Hepatocyte (in vitro differentiated cells): ENCODE measurements around the gene IL10. TPM values are rescaled to one million over a fixed set of nuclear protein-coding genes. Genes with fewer than 3 reads are reported as not detected.
A peak's percentile ranks its signal among the peaks of the same experiment; 100 is the strongest.

Experiments used
- DNase-seq: peaks from one replicate; pipeline ENCODE4 v3.0.0-alpha.2; 2016; ENCODE audit warnings: low spot score
- H2AFZ ChIP-seq: fragments of 200-600 bp; sonication (generic); 2 replicates; pipeline ENCODE4 v1.6.0; 2016; ENCODE audit warnings: antibody characterized with exemption, mild to moderate bottlenecking
- H3K27ac ChIP-seq: fragments of 200-600 bp; sonication (generic); 2 replicates; pipeline ENCODE4 v1.5.1; 2016; ENCODE audit warnings: mild to moderate bottlenecking
- H3K27me3 ChIP-seq: fragments of 200-600 bp; sonication (generic); 2 replicates; pipeline ENCODE4 v1.6.1; 2016
- H3K36me3 ChIP-seq: fragments of 200-600 bp; sonication (generic); replicated peaks from 2 replicates; pipeline ENCODE4 v1.5.1; 2016; ENCODE audit warnings: low read depth; ENCODE audit not compliant: insufficient read depth
- H3K4me1 ChIP-seq: fragments of 200-600 bp; sonication (generic); 2 replicates; pipeline ENCODE4 v1.5.1; 2016; ENCODE audit warnings: mild to moderate bottlenecking, moderate library complexity; ENCODE audit not compliant: insufficient read depth
- H3K4me2 ChIP-seq: fragments of 200-600 bp; sonication (generic); 2 replicates; pipeline ENCODE4 v1.6.0; 2016
- H3K4me3 ChIP-seq: fragments of 200-600 bp; sonication (generic); 2 replicates; pipeline ENCODE4 v1.5.1; 2016; ENCODE audit warnings: mild to moderate bottlenecking
- H3K79me2 ChIP-seq: fragments of 200-600 bp; sonication (generic); 2 replicates; pipeline ENCODE4 v1.6.0; 2017; ENCODE audit warnings: mild to moderate bottlenecking
- H3K9me2 ChIP-seq: fragments of 200-600 bp; sonication (generic); replicated peaks from 2 replicates; pipeline ENCODE4 v1.6.0; 2017; ENCODE audit warnings: mild to moderate bottlenecking; ENCODE audit not compliant: insufficient read depth
- H3K9me3 ChIP-seq: fragments of 200-600 bp; sonication (generic); 2 replicates; pipeline ENCODE4 v1.5.1; 2016; ENCODE audit warnings: low read depth, mild to moderate bottlenecking
- H4K20me1 ChIP-seq: fragments of 200-600 bp; sonication (generic); 2 replicates; pipeline ENCODE4 v1.6.0; 2016; ENCODE audit warnings: mild to moderate bottlenecking; ENCODE audit not compliant: insufficient read depth, poor library complexity, severe bottlenecking
- EZH2 ChIP-seq: fragments of 200-600 bp; sonication (generic); IDR thresholded peaks from 2 replicates; pipeline ENCODE4 v1.6.1; 2016; ENCODE audit warnings: antibody characterized with exemption, mild to moderate bottlenecking, borderline replicate concordance
- EZH2phosphoT487 ChIP-seq: fragments of 200-600 bp; sonication (generic); IDR thresholded peaks from one replicate; pipeline ENCODE4 v1.6.1; 2018; ENCODE audit warnings: antibody characterized with exemption, mild to moderate bottlenecking, low read depth, moderate library complexity; ENCODE audit not compliant: unreplicated experiment, severe bottlenecking
- WGBS: methylation state at CpG from one replicate; pipeline ENCODE4 v1.1.6; 2016; ENCODE audit warnings: low lambda C conversion rate; ENCODE audit errors: missing lambda C conversion rate; 5-methylcytosine and 5-hydroxymethylcytosine counted together
- polyA plus RNA-seq: library from polyadenylated mRNA; unstranded; fragments of >200 nt; fragmentation: Nextera tagmentation; extraction: Ambion mirVana; gene quantifications from 2 replicates; pipeline ENCODE4 v1.2.1, GENCODE V29; 2016
- total RNA-seq: library from RNA; depleted of rRNA; stranded (reverse); fragments of >200 nt; gene quantifications from 2 replicates; pipeline ENCODE4 v1.2.3, GENCODE V29; 2014
- TF ChIP-seq, protein P1 (sequence below): fragments of 200-600 bp; sonication (generic); IDR thresholded peaks from 2 replicates; pipeline ENCODE4 v1.5.1; 2016; ENCODE audit warnings: antibody characterized with exemption, mild to moderate bottlenecking; ENCODE audit not compliant: poor library complexity

IL10 gene
- total and polyA plus RNA-seq, 2 experiments from 2014 or later = 0.50 TPM; not detected in 1

GRCh38 chr1:206778031-206778430 lies 5.7 kb upstream of the IL10 start:
- Histone ChIP-seq H2AFZ (no peak overlapping the region), H4K20me1 (no peaks in the 10 kb centered on the region), H3K4me1 (peaks cover 3% of the 10 kb centered on the region), H3K36me3 (no peaks in the 10 kb centered on the region), H3K9me3 (no peaks in the 10 kb centered on the region), H3K27me3 (no peaks in the 10 kb centered on the region), H3K27ac (no peak overlapping the region), H3K9me2 (no peaks in the 10 kb centered on the region), H3K4me2 (no peak overlapping the region), H3K79me2 (no peaks in the 10 kb centered on the region), H3K4me3 (no peak overlapping the region)
- 82% methylated on average over 7 of the region's 7 CpGs for WGBS
- DNase-seq = no peak
- no peak for TF ChIP-seq EZH2phosphoT487
- TF ChIP-seq EZH2 = no peak
- TF ChIP-seq, protein P1, sequence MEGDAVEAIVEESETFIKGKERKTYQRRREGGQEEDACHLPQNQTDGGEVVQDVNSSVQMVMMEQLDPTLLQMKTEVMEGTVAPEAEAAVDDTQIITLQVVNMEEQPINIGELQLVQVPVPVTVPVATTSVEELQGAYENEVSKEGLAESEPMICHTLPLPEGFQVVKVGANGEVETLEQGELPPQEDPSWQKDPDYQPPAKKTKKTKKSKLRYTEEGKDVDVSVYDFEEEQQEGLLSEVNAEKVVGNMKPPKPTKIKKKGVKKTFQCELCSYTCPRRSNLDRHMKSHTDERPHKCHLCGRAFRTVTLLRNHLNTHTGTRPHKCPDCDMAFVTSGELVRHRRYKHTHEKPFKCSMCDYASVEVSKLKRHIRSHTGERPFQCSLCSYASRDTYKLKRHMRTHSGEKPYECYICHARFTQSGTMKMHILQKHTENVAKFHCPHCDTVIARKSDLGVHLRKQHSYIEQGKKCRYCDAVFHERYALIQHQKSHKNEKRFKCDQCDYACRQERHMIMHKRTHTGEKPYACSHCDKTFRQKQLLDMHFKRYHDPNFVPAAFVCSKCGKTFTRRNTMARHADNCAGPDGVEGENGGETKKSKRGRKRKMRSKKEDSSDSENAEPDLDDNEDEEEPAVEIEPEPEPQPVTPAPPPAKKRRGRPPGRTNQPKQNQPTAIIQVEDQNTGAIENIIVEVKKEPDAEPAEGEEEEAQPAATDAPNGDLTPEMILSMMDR = no peak

GRCh38 chr1:206776229-206776628 lies 3.9 kb upstream of the IL10 start:
- Histone ChIP-seq H3K27me3 (no peaks in the 10 kb centered on the region), H3K79me2 (no peaks in the 10 kb centered on the region), H3K27ac (no peak overlapping the region), H3K9me3 (no peaks in the 10 kb centered on the region), H3K4me2 (no peak overlapping the region), H3K9me2 (no peaks in the 10 kb centered on the region), H4K20me1 (no peaks in the 10 kb centered on the region), H3K4me3 (no peak overlapping the region), H3K4me1 (peaks cover 3% of the 10 kb centered on the region), H2AFZ (no peak overlapping the region), H3K36me3 (no peaks in the 10 kb centered on the region)
- 45% methylated on average over 4 of the region's 4 CpGs for WGBS
- TF ChIP-seq EZH2 (no peak), EZH2phosphoT487 (no peak)
- TF ChIP-seq, protein P1 = no peak
- DNase-seq = peak; percentile 48

DNA sequence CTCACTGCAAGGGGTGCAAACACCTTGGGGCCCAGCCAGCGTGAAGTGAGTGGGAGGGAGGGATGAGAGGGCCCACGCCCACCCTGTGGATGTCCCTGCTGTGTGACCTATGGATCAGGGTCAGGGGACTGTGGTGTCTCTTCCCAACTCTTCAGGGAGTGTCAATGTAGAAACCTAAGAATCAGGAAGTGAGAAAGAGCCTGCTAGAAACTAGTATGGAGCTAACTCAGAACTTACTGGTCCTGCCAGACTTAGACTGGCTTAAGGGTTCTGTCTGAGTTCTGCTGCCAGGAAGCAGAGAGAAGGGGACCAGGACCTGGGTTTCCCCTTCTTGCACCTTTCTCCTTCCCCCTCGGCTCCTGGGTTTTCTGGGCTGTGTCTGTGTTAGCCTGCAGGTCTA lies 1.8 kb upstream of the IL10 start:
- no peaks in the 10 kb centered on the region for H3K36me3 ChIP-seq
- no peaks in the 10 kb centered on the region for H3K27me3 ChIP-seq
- no peaks in the 10 kb centered on the region for H3K9me2 ChIP-seq
- no peaks in the 10 kb centered on the region for H3K79me2 ChIP-seq
- H3K4me3 ChIP-seq = no peak overlapping the region
- no peak overlapping the region for H3K27ac ChIP-seq
- no peak overlapping the region for H2AFZ ChIP-seq
- H3K4me1 ChIP-seq = peaks cover 3% of the 10 kb centered on the region
- 73% methylated on average over 3 of the region's 3 CpGs for WGBS
- H4K20me1 ChIP-seq = no peaks in the 10 kb centered on the region
- no peaks in the 10 kb centered on the region for H3K9me3 ChIP-seq
- DNase-seq = no peak
- TF ChIP-seq, protein P1 = no peak
- no peak for TF ChIP-seq EZH2
- no peak for TF ChIP-seq EZH2phosphoT487
- H3K4me2 ChIP-seq = no peak overlapping the region

DNA sequence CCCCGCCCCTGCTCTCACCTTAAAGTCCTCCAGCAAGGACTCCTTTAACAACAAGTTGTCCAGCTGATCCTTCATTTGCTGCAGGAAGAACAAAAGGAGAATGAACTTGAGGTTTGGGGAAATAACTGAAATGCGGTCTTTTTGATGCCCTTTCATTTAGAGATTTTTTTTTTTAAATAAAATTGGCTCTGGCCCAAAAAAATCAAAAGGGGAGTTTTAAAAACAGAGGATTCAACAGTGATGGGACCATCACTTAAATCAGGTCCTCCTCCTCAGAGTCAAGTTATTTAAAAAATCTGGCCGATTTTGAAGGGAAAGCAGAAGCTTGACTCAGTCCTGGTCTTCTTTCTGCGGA lies 979 bp downstream of the IL10 start:
- Histone ChIP-seq H3K79me2 (no peaks in the 10 kb centered on the region), H3K27ac (no peak overlapping the region), H3K4me2 (no peak overlapping the region), H3K4me1 (peaks cover 5% of the 10 kb centered on the region), H2AFZ (no peak overlapping the region), H3K9me3 (no peaks in the 10 kb centered on the region), H3K27me3 (no peaks in the 10 kb centered on the region), H3K36me3 (no peaks in the 10 kb centered on the region), H3K4me3 (no peak overlapping the region), H3K9me2 (no peaks in the 10 kb centered on the region), H4K20me1 (no peaks in the 10 kb centered on the region)
- TF ChIP-seq EZH2 (no peak), EZH2phosphoT487 (no peak)
- TF ChIP-seq, protein P1 = no peak
- 84% methylated on average over 4 of the region's 4 CpGs for WGBS
- DNase-seq = no peak
